Activated naive CD4-positive, alpha-beta T cell treated with Interleukin-2 at 50 U/mL for 16 hours (primary cell): Measurements from ENCODE around the gene ACYP2.
"Not testable (repeated sequence)": the region's sequence is repeated elsewhere in the genome, so short reads cannot be mapped to it uniquely, and the experiment has no call there.

ENCODE experiments used
- DNase-seq: peaks from one replicate; pipeline ENCODE4 v3.0.0-alpha.2; 2020

Gene ACYP2

DNA sequence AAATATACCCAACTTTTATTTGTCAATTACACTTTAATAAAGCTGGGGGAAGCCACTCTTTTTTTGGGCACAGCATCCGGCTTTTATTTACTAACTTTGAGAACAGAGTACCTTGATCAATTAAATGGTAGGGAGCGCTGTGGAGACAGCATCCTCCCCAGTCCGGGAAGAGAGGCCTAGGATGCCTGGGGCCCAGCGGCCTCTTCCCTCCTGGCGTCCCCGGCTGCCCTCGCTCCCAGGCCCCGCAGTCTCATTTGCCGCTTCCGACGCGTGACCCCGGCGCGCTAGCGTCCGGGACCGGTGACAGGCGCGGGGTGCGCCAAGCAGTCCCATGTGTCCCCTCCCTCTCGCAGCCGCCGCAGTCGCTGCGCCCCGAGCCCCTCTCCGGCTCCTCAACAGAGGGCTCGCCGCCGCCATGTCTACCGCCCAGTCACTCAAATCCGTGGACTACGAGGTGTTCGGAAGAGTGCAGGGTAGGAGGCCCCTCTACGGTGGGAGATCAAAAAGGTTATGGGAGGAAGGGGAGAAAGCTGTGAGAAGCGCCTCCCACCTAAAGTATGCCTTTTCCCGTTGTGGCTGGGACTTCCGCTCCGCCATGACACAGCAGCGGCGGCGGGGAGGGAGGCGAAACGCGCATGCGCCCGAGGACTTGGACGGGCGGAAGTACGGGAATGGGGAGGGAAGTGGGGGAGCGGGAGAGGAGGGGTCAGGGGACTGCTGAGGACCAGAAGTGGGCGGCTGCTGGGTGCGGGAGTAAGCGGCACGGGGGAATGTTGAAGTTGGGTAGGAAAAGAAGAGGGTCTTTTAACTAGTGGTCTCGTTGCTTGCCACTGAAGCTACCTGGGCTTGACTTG lies at the start of gene ACYP2:
TSS of gene ACYP2 (plus strand) at position 332 of the 854 bp plus-strand sequence.
- peak; percentile 92 for DNase-seq

DNA sequence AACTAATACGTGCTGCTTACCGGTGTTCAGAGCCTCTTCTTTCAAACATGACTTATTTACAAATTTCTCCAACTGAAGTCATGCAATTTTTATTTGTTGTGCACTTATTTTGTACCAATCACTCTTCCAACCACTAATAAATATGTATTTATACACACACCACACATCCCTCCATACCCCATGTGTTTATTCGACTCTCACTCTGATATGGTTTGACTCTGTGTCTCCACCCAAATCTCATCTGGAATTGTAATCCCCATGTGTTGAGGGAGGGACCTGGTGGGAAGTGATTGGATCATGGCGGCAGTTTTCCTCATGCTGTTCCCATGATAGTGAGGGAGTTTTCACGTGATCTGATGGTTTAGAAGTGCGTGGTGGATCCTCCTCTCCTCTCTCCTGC lies 49.5 kb upstream of the ACYP2 start:
- DNase-seq: no peak

DNA sequence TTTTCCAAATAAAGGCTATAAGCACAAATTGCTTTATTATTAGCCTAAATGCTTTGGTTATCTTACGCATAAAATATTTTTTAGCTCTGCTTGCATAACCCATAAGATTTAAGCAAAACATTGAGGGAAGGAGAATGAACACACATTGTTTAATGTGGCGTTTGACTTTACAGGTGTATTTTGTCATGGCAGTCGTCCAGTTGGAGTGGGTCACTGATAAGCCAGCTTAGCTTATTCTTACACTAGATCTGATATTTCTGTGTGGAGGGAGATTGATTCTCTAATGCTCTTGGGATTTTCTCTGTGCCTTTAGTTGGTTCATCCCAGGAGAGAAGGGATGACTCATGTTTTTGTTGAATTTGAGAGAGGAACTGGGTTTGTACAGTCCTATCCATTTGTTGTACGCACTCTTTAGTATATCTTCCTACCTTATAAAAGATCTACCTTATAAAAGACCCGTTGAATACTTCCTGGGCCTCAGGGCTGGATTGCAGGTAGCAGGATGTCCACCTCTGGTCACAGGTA lies 47.5 kb upstream of the ACYP2 start:
- no peak for DNase-seq

DNA sequence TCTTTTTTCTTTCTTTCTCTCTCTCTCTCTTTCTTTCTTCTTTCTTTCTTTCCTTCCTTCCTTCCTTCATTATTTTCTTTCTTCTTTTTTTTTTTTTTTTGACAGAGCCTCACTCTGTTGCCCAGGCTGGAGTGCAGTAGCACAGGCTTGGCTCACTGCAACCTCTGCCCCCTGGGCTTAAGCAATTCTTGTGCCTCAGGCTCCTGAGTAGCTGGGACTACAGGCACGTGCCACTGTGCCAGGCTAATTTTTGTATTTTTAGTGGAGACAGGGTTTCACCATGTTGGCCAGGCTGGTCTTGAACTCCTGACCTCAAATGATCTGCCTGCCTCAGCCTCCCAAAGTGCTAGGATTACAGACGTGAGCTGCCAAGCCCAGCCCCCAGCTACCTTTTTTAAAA lies 42.9 kb upstream of the ACYP2 start:
- DNase-seq: not testable (repeated sequence)

DNA sequence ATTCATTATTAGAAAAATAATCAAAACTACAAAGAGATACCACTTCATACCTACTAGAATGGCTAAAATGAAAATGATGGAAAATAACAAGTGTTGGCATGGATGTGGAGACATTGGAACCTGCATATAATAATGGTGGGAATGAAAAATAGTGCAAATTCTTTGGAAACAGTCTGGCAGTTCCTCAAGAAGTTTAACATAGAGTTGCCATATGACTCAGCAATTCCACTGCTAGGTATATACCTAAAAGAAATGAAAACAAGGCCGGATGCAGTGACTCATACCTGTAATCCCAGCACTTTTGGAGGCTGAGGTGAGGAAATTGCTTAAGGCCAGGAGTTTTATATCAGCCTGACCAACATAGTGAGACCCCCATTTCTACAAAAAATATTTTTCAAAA lies 41.6 kb upstream of the ACYP2 start:
- no peak for DNase-seq

DNA sequence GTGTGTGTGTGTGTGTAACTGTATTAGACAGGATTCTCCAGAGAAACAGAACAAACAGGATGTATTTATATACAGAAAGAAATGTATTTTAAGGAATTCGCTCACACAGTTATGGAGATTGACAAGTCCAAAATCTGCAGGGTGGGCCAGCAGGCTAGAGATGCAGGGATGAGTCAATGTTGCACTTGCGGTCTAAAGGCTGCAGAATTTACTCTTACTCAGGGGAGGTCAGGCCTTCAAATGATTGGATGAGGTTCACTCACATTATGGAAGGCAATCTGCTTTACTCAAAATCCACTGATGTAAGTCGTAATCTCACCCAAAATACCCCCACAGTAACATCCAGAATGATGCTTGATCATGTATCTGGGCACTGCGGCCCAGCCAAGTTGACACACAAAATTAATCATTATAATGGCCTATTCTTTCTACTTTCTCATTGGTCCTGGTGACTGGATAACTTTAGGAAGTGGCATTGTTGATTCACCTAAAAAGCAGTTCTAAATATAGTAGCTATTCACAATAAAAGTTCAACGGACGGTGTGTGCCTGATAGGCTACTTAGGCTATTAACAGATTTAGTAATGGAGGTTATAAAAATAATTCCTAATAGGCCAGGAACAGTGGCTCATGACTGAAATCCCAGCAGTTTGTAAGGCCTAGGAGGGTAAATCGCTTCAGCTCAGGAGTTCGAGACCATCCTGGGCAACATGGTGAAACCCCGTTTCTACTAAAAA lies 40.6 kb upstream of the ACYP2 start:
- DNase-seq: no peak

DNA sequence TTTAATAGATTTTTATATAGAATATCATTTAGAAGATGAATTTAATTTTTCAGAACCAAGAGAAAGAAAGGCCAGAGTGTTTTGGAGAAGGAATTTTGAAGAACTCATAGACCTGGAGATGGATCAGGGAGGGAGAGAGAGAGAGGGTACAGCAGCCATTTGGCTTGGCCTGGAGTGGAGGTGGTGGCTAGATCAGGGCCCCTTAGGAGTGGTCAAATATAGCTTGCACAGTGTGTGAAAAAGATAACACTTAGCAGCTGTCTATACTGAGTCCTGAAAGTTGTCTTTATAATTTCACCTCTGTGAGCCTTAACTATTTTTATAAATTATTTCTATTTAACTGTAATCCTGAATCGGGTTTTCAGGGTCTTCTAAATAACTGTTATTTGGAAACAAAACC lies 38.8 kb upstream of the ACYP2 start:
- DNase-seq: no peak

DNA sequence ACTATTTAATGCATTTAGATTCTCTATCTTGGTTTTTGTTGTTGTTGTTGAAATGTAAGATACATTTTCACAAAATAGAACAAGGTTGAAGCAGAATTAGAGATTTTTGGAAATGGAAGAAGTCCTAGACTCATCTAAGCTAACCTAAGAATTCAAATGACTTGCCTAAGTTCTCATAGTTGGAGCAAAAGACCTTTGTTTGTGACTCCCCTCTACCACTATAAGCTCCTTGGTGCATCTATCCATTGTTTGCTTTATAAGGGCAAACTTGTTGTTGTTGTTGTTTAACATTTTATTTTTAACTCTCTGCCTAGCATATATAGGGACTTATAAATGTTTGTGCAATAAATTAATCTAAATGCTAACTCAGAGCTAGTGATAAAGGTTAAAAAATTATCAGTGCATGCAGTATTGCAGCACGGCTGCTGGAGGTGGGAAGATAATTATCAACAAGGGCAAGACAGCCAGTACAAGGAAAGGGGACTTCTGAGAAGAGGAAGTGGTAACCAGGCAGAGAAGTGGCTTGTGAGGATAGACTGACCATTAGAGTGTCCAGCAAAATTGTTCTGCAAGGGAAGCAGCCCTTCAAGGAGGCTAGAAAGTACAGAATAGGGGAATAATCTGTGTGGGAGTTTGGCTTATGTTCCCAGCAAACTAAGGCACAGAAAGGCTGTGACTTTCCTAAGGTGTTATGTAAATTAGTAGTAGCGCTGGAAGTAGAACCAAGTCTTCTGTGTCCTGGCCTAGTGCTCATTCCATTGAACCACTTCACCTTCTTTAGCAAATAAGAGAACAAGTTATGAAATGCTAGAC lies 38.1 kb upstream of the ACYP2 start:
- no peak for DNase-seq

DNA sequence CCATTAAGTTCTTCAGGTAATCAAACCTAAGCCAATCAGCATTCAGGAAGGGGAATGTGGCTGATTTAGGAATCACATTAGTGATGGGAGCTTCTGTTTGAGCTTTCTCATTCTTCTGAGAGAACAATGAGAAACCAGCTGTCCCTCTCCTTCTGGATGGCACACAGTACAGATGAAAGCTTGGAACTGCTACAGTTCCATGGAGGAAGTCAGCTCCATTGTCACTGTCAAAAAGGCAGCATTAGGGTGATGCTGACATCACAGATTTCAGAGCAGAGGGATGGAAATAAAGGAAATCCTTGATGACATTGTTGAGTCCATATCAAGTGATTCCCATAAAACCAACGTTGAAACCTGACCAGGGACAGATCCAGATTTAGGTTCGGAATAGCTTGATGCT lies 36.1 kb upstream of the ACYP2 start:
- DNase-seq: no peak

DNA sequence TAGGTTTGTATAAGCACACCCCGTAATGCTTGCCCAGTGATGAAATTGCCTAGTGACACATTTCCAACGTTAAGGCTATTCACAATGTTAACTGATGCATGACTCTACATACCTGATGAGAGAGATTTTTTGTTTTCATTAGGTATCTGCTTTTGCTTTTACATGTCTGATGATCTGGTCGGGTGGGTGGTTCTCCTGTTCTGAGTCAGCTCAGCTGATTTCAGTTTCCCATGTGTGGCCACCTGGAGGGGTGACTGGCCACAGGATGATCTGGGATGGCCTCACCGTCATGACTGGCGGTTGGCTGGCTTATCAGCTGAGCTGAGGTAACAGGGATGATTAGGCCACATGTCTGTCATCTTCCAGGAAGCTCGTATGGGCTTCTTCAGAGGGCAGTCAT lies 33.8 kb upstream of the ACYP2 start:
- peak; percentile 60 for DNase-seq

DNA sequence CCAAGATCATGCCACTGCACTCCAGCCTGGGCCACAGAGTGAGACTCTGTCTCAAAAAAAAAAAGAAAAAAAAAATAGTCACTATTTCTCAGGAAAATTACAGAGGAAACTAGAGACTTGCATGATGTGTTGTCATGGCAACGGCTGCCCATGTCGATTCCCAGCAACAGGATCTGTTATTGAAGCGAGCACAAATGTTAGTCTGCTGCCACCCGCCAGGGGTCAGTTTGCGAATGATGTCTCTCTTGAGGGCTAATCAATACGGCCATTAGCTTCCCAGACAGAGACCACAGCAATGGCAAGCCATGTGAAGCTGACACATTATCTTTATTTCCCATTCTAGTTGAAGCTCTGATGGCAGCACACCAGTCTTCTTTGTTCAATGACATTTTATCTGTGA lies 32.4 kb upstream of the ACYP2 start:
- no peak for DNase-seq

DNA sequence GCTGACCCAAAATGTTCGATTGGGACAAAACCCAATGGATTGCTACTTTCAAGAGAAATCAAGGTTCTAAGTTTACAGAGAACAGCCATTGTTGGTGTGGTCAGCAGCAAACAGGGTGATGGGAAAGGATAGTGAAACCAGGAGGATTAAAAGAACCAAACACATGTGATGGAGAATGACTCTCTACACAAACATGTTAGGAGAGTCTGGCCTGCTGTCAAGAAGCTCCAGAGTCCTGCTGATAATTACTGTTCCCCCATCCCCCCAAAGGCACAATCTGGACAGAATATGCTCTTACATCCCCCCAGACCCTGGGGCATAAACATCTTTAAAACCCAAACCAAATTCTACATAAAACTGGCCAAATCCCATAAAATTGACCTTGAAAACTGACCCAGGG lies 32.0 kb upstream of the ACYP2 start:
- DNase-seq: no peak

DNA sequence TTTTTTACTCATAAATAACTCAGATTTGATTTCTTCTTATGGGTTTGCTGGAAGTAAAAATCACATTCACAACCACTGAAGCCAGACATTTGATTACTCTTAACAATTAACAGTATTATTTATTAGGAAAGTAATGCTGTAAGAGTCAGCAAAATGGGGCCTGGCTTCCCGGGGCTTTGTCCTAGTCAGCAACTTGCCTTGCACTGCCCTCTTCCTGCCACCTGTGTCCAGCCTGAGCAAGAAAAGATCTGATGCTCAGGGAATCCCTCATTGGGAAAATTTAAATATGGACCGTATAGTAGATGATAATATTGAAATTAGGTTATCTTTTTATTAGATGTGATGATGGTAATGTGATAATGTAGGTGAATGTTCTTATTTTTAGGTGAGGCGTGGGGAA lies 30.8 kb upstream of the ACYP2 start:
- DNase-seq: no peak

DNA sequence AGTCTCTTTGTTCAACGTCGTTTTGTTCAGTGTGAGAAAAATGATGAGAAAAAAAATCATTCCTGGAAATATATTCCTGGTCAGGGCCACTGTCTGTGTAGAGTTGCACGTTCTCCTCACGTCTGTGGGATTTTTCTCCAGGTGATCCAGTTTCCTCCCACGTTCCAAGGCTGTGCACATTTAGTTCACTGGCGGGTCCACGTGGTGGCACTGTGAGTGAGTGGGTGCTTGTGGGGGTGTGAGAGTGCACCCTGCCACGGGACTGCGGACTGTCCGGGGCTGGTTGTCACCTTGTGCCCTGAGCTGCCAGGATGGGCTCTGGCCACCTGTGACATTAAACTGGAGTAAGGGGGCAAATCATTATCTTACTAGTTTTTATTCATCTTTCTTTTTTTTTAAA lies 30.3 kb upstream of the ACYP2 start:
- DNase-seq: no peak

DNA sequence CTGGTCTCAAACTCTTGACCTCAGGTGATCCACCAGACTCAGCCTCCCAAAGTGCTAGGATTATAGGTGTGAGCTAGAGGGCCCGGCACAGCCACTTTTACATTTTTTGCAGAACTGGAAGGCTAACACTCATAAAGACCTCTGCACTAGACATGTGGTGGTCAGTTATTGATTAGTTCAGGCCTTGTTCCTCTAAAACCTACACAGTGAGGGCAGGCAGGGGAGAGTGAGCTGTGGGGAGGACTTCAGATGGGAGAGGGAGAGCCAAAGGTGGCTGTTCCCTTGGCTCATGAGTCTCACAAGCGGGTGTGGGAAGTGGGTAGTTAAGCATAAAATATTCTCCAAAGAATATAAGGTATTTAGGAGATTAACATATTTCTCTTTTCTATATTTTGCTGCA lies 29.3 kb upstream of the ACYP2 start:
- no peak for DNase-seq

DNA sequence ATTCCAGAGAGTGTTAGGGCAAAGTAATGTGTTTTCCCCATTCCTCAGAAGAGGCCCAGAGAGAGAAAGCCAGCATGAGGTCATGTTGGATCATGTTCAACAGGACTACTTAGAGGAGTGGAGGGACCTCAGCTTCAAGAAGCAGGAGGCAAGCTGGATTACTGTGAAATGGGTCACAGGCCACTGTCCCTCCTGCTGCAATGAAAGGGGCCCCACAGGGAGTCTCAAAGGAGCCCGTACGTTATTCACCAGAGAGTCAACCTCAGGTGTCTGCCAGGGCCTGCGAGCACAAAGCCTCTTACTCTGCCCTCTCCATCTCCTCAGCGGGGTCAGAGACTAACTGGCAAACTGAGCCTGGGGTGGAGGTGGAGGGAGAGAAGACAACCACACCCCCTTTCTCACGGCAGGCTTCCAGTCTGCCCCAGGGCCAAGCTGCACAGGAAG lies 27.2 kb upstream of the ACYP2 start:
- no peak for DNase-seq

DNA sequence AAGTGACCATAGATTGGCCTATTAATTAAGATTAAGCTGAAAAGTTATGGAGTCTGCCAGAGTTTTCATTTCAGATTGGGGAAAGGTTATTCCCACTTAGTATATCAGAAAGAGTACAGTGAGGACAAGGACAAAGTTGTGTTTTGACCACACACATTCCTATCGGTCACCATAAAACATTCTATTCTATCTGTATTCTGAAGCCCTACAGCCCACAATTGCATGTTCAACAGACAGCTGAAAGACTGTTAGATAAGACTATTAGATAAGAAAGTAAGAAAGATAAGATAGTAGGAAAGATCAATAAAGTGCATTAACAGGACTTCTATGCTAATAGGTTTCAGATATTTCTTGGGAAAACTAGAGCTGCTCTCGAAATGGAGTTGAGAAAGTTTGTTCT lies 26.7 kb upstream of the ACYP2 start:
- DNase-seq: no peak

DNA sequence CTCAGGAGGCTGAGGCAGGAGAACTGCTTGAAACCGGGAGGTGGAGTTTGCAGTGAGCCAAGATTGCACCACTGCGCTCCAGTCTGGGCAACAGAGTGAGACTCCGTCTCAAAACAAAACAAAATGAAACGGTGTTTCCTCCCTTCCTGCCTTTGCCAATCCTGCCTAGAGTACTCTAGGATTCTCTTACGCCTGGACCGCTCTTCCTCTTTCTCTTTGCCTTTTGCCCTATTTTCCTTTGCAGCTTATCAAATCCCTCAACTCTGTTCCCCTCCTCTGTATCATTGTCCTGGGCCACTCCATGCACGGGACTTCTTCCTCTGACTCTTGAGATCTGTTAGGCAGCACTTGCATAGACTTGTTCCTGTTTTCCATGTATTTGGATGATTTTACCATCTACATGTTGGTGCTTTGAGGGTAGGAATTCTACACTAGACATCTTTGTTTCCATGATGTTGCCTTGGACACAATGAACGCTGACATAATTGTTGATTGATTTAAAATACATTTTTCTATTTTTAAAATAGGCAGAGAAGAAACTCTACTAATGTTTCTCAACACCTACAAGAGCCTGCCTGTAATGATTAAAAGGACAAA lies 24.8 kb upstream of the ACYP2 start:
- no peak for DNase-seq

DNA sequence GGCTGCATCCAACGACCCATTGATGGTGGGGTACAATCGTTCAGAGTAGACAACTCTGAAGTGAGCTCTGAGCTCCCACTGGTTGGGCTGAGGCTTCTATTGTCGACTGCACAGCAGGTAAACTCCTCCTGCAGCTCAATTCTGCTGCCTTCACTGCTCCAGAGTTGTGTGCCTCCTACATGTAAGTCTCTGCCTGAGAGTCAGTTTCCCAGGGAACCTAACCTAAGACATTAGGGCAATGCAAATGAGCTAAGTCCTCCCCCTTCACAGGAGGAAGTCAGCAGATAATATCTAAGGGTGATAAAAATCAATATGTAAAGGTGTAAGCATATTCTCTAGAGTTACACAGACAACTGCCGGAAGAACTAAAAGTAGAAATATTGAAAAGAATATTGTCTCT lies 22.5 kb upstream of the ACYP2 start:
- DNase-seq: no peak

DNA sequence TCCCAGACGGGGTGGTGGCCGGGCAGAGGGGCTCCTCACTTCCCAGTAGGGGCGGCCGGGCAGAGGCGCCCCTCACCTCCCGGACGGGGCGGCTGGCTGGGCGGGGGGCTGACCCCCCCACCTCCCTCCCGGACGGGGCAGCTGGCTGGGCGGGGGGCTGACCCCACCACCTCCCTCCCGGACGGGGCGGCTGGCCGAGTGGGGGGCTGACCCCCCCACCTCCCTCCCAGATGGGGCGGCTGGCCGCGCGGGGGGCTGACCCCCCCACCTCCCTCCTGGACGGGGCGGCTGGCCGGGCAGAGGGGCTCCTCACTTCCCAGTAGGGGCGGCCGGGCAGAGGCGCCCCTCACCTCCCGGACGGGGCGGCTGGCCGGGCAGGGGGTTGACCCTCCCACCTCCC lies 20.0 kb upstream of the ACYP2 start:
- DNase-seq: not testable (repeated sequence)

DNA sequence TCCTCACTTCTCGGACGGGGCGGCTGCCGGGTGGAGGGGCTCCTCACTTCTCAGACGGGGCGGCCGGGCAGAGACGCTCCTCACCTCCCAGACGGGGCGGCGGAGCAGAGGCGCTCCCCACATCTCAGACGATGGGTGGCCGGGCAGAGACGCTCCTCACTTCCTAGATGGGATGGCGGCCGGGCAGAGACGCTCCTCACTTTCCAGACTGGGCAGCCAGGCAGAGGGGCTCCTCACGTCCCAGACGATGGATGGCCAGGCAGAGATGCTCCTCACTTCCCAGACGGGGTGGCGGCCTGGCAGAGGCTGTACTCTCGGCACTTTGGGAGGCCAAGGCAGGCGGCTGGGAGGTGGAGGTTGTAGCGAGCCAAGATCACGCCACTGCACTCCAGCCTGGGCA lies 19.3 kb upstream of the ACYP2 start:
- DNase-seq: not testable (repeated sequence)

DNA sequence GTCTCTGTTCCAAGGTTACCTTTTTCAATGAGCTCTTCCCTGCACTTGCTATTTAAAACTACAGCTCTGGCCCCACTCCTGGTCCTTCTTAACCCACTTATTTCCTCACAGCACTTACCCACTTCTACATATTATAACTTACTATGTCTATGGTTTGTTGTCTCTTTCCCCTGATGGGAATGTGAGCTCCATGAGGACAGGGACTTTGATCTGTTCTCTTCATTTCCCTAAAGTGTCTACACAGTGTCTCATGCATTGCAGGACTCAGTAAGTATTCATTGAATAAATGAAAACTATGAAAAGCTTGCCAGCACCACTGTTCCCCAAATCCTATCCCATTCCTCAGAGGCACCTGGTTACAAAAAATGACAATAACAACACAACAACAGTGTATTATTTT lies 18.3 kb upstream of the ACYP2 start:
- DNase-seq: no peak

DNA sequence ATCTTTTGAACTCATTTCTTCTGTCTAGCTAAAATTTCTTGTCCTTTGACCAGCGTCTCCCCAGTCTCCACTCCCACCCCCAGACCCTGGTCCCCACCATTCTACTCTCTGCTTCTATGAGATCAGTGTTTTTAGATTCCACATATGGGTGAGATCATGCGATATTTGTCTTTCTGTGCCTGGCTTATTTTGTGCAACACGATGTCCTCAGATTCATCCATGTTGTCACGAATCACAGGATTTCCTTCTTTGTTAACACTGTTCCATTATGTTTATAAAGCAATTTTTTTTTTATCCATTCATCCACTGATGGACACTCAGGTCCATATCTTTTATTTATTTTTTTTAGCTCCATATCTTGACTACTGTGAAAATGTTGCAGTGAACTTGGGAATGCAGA lies 16.0 kb upstream of the ACYP2 start:
- DNase-seq: no peak
